H9 (cell line): ENCODE results near the gene GIPC3. TPM values are rescaled to one million over a fixed set of nuclear protein-coding genes. Genes with fewer than 3 reads are reported as not detected.

Experiments used
- DNase-seq: peaks from one replicate; pipeline ENCODE4 v3.0.0-alpha.2; 2017
- H2AFZ ChIP-seq: one replicate; pipeline ENCODE4 v1.6.1; 2013; ENCODE audit warnings: mild to moderate bottlenecking, low read length, control low read depth, moderate library complexity
- H2AK5ac ChIP-seq: 2 replicates; pipeline ENCODE4 v1.6.1; 2013; ENCODE audit warnings: low read length, control low read depth, mixed read lengths; ENCODE audit not compliant: insufficient read length
- H2BK120ac ChIP-seq: one replicate; pipeline ENCODE4 v1.6.1; 2013; ENCODE audit warnings: low read depth, mild to moderate bottlenecking, low read length, control low read depth, inconsistent platforms; ENCODE audit not compliant: poor library complexity, severe bottlenecking
- H2BK12ac ChIP-seq: 2 replicates; pipeline ENCODE4 v1.6.1; 2013; ENCODE audit warnings: low read length, control low read depth, mixed read lengths, low read depth; ENCODE audit not compliant: insufficient read length
- H2BK15ac ChIP-seq: 2 replicates; pipeline ENCODE4 v1.6.1; 2013; ENCODE audit warnings: low read depth, low read length, control low read depth
- H2BK20ac ChIP-seq: one replicate; pipeline ENCODE4 v1.6.1; 2013; ENCODE audit warnings: low read depth, mild to moderate bottlenecking, low read length, control low read depth, inconsistent platforms; ENCODE audit not compliant: poor library complexity, severe bottlenecking
- H2BK5ac ChIP-seq: 2 replicates; pipeline ENCODE4 v1.6.1; 2013; ENCODE audit warnings: low read length, control low read depth, mixed read lengths; ENCODE audit not compliant: insufficient read length
- H3K14ac ChIP-seq: 2 replicates; pipeline ENCODE4 v1.6.1; 2013; ENCODE audit warnings: low read length, control low read depth; ENCODE audit not compliant: insufficient read depth
- H3K18ac ChIP-seq: 2 replicates; pipeline ENCODE4 v1.6.1; 2013; ENCODE audit warnings: low read depth, mild to moderate bottlenecking, mixed read lengths, low read length, control low read depth; ENCODE audit not compliant: insufficient read length
- H3K23ac ChIP-seq: 2 replicates; pipeline ENCODE4 v1.6.1; 2013; ENCODE audit warnings: low read length, control low read depth, mixed read lengths, low read depth; ENCODE audit not compliant: insufficient read length
- H3K23me2 ChIP-seq: 2 replicates; pipeline ENCODE4 v1.6.1; 2013; ENCODE audit warnings: low read depth, mild to moderate bottlenecking, mixed read lengths, low read length, control low read depth; ENCODE audit not compliant: insufficient read length, poor library complexity, severe bottlenecking
- H3K27ac ChIP-seq: 2 replicates; pipeline ENCODE4 v1.5.1; 2013; ENCODE audit warnings: low read length, control low read depth, mixed read lengths, low read depth; ENCODE audit not compliant: insufficient read length
- H3K27me3 ChIP-seq: 2 replicates; pipeline ENCODE4 v1.6.1; 2013; ENCODE audit warnings: low read length, control low read depth, inconsistent platforms; ENCODE audit not compliant: insufficient read depth
- H3K4ac ChIP-seq: 2 replicates; pipeline ENCODE4 v1.6.1; 2013; ENCODE audit warnings: low read depth, mild to moderate bottlenecking, control low read depth, inconsistent platforms, low read length, moderate library complexity
- H3K4me1 ChIP-seq: 2 replicates; pipeline ENCODE4 v1.6.1; 2013; ENCODE audit warnings: low read length, control low read depth, inconsistent platforms; ENCODE audit not compliant: insufficient read depth
- H3K4me2 ChIP-seq: 2 replicates; pipeline ENCODE4 v1.6.1; 2013; ENCODE audit warnings: low read length, control low read depth, mixed read lengths; ENCODE audit not compliant: insufficient read length, insufficient read depth
- H3K56ac ChIP-seq: 2 replicates; pipeline ENCODE4 v1.6.1; 2013; ENCODE audit warnings: low read depth, mild to moderate bottlenecking, mixed read lengths, low read length, control low read depth; ENCODE audit not compliant: insufficient read length
- H3K79me1 ChIP-seq: 2 replicates; pipeline ENCODE4 v1.6.1; 2013; ENCODE audit warnings: low read depth, mild to moderate bottlenecking, moderate library complexity, low read length, control low read depth, inconsistent platforms; ENCODE audit not compliant: insufficient read depth, poor library complexity, severe bottlenecking
- H3K79me2 ChIP-seq: 2 replicates; pipeline ENCODE4 v1.6.1; 2013; ENCODE audit warnings: low read length, control low read depth, inconsistent platforms; ENCODE audit not compliant: insufficient read depth
- H3K9ac ChIP-seq: 2 replicates; pipeline ENCODE4 v1.6.1; 2013; ENCODE audit warnings: low read length, control low read depth, mixed read lengths; ENCODE audit not compliant: insufficient read length; ENCODE audit errors: extremely low read depth
- H3K9me3 ChIP-seq: one replicate; pipeline ENCODE4 v1.6.1; 2013; ENCODE audit warnings: low read depth, low read length, inconsistent platforms; ENCODE audit not compliant: control insufficient read depth
- H3T11ph ChIP-seq: one replicate; pipeline ENCODE4 v1.6.1; 2013; ENCODE audit warnings: mild to moderate bottlenecking, low read length, control low read depth, inconsistent platforms
- H4K20me1 ChIP-seq: one replicate; pipeline ENCODE4 v1.6.1; 2013; ENCODE audit not compliant: control insufficient read depth, insufficient read length, insufficient read depth
- H4K5ac ChIP-seq: 2 replicates; pipeline ENCODE4 v1.6.1; 2013; ENCODE audit warnings: low read depth, mild to moderate bottlenecking, mixed read lengths, low read length, control low read depth; ENCODE audit not compliant: insufficient read length
- H4K8ac ChIP-seq: replicated peaks from 2 replicates; pipeline ENCODE4 v1.6.1; 2013; ENCODE audit warnings: low read length, control low read depth, mixed read lengths, low read depth; ENCODE audit not compliant: insufficient read length
- H4K91ac ChIP-seq: 2 replicates; pipeline ENCODE4 v1.6.1; 2013; ENCODE audit warnings: low read depth, mild to moderate bottlenecking, moderate library complexity, mixed read lengths, low read length, control low read depth; ENCODE audit not compliant: insufficient read length
- H3K27ac Mint-ChIP-seq, 3 experiments: 2 replicates in 2 of 3; 3 replicates in 1 of 3; pipeline ENCODE4 v1.8.0; 2020 to 2021; ENCODE audit warnings: mixed read lengths in 3 of 3, mild to moderate bottlenecking in 1 of 3, moderate library complexity in 1 of 3
- H3K27me3 Mint-ChIP-seq: 2 replicates; pipeline ENCODE4 v1.8.0; 2021; ENCODE audit warnings: low read depth, mild to moderate bottlenecking, moderate library complexity, mixed read lengths
- H3K36me3 Mint-ChIP-seq, 3 experiments: 2 replicates in 2 of 3; 3 replicates in 1 of 3; pipeline ENCODE4 v1.8.0; 2020 to 2021; ENCODE audit warnings: low read depth in 3 of 3, mixed read lengths in 3 of 3; ENCODE audit not compliant: insufficient read depth in 1 of 3
- H3K4me1 Mint-ChIP-seq, 2 experiments: 2 replicates each; pipeline ENCODE4 v1.8.0; 2020; ENCODE audit warnings: mixed read lengths in 2 of 2
- H3K4me3 Mint-ChIP-seq, 2 experiments: 2 replicates in 1 of 2; 3 replicates in 1 of 2; pipeline ENCODE4 v1.8.0; 2020 to 2021; ENCODE audit warnings: mild to moderate bottlenecking in 2 of 2, mixed read lengths in 2 of 2, moderate library complexity in 1 of 2
- H3K9me3 Mint-ChIP-seq, 2 experiments: 2 replicates in 1 of 2; 3 replicates in 1 of 2; pipeline ENCODE4 v1.8.0; 2020; ENCODE audit warnings: mild to moderate bottlenecking in 2 of 2, mixed read lengths in 2 of 2, moderate library complexity in 1 of 2
- CTCF ChIP-seq: fragments of 200-600 bp; sonication (generic); conservative IDR thresholded peaks from 3 replicates; pipeline ENCODE4 v1.8.0; 2021; ENCODE audit warnings: antibody characterized with exemption, mild to moderate bottlenecking
- WGBS: extraction: QIAGEN DNeasy Blood & Tissue Kit; methylation state at CpG from one replicate; pipeline ENCODE4 v1.1.7; 2013; ENCODE audit warnings: missing lambda C conversion rate, low lambda C conversion rate, mixed read lengths; ENCODE audit not compliant: insufficient read length; ENCODE audit errors: extremely low coverage; 5-methylcytosine and 5-hydroxymethylcytosine counted together
- total RNA-seq: library from RNA; stranded (reverse); gene quantifications from 2 replicates; pipeline ENCODE4 v1.2.1, GENCODE V29; 2021

Gene GIPC3
- total RNA-seq, 1 experiment from 2014 or later = 1.6 TPM

- no peaks in the 10 kb centered on the region for H3K4me1 ChIP-seq
- H3K56ac ChIP-seq = no peak overlapping the region
- no peaks in the 10 kb centered on the region for H3K79me1 ChIP-seq
- Mint-ChIP-seq H3K9me3 (no peaks in the 10 kb centered on the region), H3K4me3 (no peak overlapping the region), H3K27ac (no peak overlapping the region), H3K4me1 (peaks cover 3% of the 10 kb centered on the region in 2 experiments), H3K36me3 (peaks cover 7 to 14% (median 12%) of the 10 kb centered on the region in 3 experiments; a peak in 6 of 7 replicates), H3K27me3 (no peaks in the 10 kb centered on the region)
- no peaks in the 10 kb centered on the region for H3K23me2 ChIP-seq
- H2AK5ac ChIP-seq = no peak overlapping the region
- H2BK20ac ChIP-seq = no peak overlapping the region
- no peak overlapping the region for H3K27ac ChIP-seq
- no peak overlapping the region for H2BK120ac ChIP-seq
- H3K4me2 ChIP-seq = no peak overlapping the region
- no peak overlapping the region; the same call in 1 of the 2 replicates for H2BK15ac ChIP-seq
- no peaks in the 10 kb centered on the region for H3K9me3 ChIP-seq
- no peak overlapping the region for H3K14ac ChIP-seq
- H2BK5ac ChIP-seq = no peak overlapping the region
- no peak overlapping the region for H2AFZ ChIP-seq
- no peak overlapping the region for H4K5ac ChIP-seq
- no peaks in the 10 kb centered on the region for H3K79me2 ChIP-seq
- no peak overlapping the region for H4K91ac ChIP-seq
- H3K9ac ChIP-seq = no peak overlapping the region
- H3K27me3 ChIP-seq = no peaks in the 10 kb centered on the region
- H4K8ac ChIP-seq = no peak overlapping the region
- no peak for TF ChIP-seq CTCF
- no peak overlapping the region for H3K18ac ChIP-seq
- H3K23ac ChIP-seq = no peak overlapping the region
- H4K20me1 ChIP-seq = no peaks in the 10 kb centered on the region
- no CpG with 5 or more reads among the region's 79 CpGs for WGBS
- no peak overlapping the region for H2BK12ac ChIP-seq
- no peak overlapping the region for H3K4ac ChIP-seq
- no peak overlapping the region for H3T11ph ChIP-seq
- DNase-seq = peak; percentile 88
Measured at GRCh38 chr19:3612901-3613741, 27.8 kb downstream of the GIPC3 start.
